Upper lobe of left lung (tissue), 4 donors: ENCODE data around the gene GRIK4.

Source experiments
- CTCF ChIP-seq, 6 experiments: fragments of 450-650 bp in 4 of 6; fragments of 200-600 bp in 2 of 6; sonication (generic) in 2 of 6; IDR thresholded peaks; one replicate each; pipeline ENCODE4 v1.5.1; 2016 to 2019; ENCODE audit warnings: antibody characterized with exemption in 6 of 6
- EP300 ChIP-seq, 4 donors: sonication (generic); formaldehyde crosslinking; IDR thresholded peaks; one replicate each; pipeline ENCODE4 v1.5.1; 2017; ENCODE audit warnings: antibody characterized with exemption in 4 of 4, control low read depth in 2 of 4
- POLR2A ChIP-seq, 4 donors: fragments of 450-650 bp; IDR thresholded peaks; one replicate each; pipeline ENCODE4 v1.5.1; 2016 to 2017; ENCODE audit warnings: antibody characterized with exemption in 4 of 4, mild to moderate bottlenecking in 2 of 4
- POLR2AphosphoS5 ChIP-seq, 2 donors: sonication (generic); formaldehyde crosslinking; IDR thresholded peaks; one replicate each; pipeline ENCODE4 v1.5.1; 2017; ENCODE audit warnings: antibody characterized with exemption in 2 of 2

- no peak for TF ChIP-seq POLR2A (IDR thresholded peaks at IDR 0.05)
- no peak for TF ChIP-seq CTCF (IDR thresholded peaks at IDR 0.05)
- TF ChIP-seq POLR2AphosphoS5 (IDR thresholded peaks at IDR 0.05), result no peak
- no peak for TF ChIP-seq EP300 (IDR thresholded peaks at IDR 0.05)
These were observed 196.1 kb downstream of the GRIK4 start for GRCh38 chr11:120707663-120708062.
